ENCODE results near the gene ASIC1. TPM values are rescaled to one million over a fixed set of nuclear protein-coding genes. Genes with fewer than 3 reads are reported as not detected.
A peak's percentile ranks its signal among the peaks of the same experiment; 100 is the strongest.

Gene ASIC1
- total and polyA plus RNA-seq, 2 of the 13 experiments (the other 11 are each of a cell fraction or from before 2014, with no cell fraction given): 0.44 to 1.5 TPM

GRCh38 chr12:50102646-50103309, 45.4 kb downstream of the ASIC1 start (continued):
- TF ChIP-seq, protein P1, sequence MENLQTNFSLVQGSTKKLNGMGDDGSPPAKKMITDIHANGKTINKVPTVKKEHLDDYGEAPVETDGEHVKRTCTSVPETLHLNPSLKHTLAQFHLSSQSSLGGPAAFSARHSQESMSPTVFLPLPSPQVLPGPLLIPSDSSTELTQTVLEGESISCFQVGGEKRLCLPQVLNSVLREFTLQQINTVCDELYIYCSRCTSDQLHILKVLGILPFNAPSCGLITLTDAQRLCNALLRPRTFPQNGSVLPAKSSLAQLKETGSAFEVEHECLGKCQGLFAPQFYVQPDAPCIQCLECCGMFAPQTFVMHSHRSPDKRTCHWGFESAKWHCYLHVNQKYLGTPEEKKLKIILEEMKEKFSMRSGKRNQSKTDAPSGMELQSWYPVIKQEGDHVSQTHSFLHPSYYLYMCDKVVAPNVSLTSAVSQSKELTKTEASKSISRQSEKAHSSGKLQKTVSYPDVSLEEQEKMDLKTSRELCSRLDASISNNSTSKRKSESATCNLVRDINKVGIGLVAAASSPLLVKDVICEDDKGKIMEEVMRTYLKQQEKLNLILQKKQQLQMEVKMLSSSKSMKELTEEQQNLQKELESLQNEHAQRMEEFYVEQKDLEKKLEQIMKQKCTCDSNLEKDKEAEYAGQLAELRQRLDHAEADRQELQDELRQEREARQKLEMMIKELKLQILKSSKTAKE (CRISPR knock-in tag; IDR thresholded peaks at IDR 0.05; ENCODE audit: borderline replicate concordance): peak; percentile 37; the same call in 1 of the 2 replicates
- TF ChIP-seq ZNF180 (CRISPR knock-in tag; IDR thresholded peaks at IDR 0.05; ENCODE audit: borderline replicate concordance, low read depth) (no peak), LCORL (IDR thresholded peaks at IDR 0.05) (no peak), LCORL (CRISPR knock-in tag; IDR thresholded peaks at IDR 0.05) (no peak), MAFK (conservative IDR thresholded peaks at IDR 0.05 in 1 of 2, IDR thresholded peaks at IDR 0.05 in 1 of 2; ENCODE audit: low read length in 2 of 2) (no peak), TEAD3 (CRISPR knock-in tag; optimal IDR thresholded peaks at IDR 0.05; ENCODE audit: borderline replicate concordance) (no peak), ZNF546 (CRISPR knock-in tag; conservative IDR thresholded peaks at IDR 0.05) (no peak), SALL1 (CRISPR knock-in tag; IDR thresholded peaks at IDR 0.05) (peak; percentile 70; the same call in 1 of the 2 replicates), NONO (IDR thresholded peaks at IDR 0.05) (no peak), NONO (CRISPR knock-in tag; conservative IDR thresholded peaks at IDR 0.05) (0 out of 2 replicates have a peak, but pooled peaks have one; percentile 53), BORCS8-MEF2B (CRISPR knock-in tag; IDR thresholded peaks at IDR 0.05) (peak; percentile 59; the same call in 1 of the 2 replicates), ZNF724P (CRISPR knock-in tag; IDR thresholded peaks at IDR 0.05; ENCODE audit: borderline replicate concordance) (no peak), ETV6 (CRISPR knock-in tag; conservative IDR thresholded peaks at IDR 0.05) (no peak), SAP130 (CRISPR knock-in tag; IDR thresholded peaks at IDR 0.05; ENCODE audit: low read depth) (peak; percentile 55; the same call in 1 of the 2 replicates), ZNF563 (CRISPR knock-in tag; IDR thresholded peaks at IDR 0.05) (no peak), NFE2 (CRISPR knock-in tag; IDR thresholded peaks at IDR 0.05) (no peak), CCDC6 (CRISPR knock-in tag; IDR thresholded peaks at IDR 0.05) (peak; percentile 44; the same call in 1 of the 2 replicates), ZBTB26 (CRISPR knock-in tag; IDR thresholded peaks at IDR 0.05; ENCODE audit: borderline replicate concordance) (peak; percentile 76; the same call in 1 of the 2 replicates), ARNT2 (CRISPR knock-in tag; IDR thresholded peaks at IDR 0.05; ENCODE audit: low read depth) (no peak), PTBP1 (IDR thresholded peaks at IDR 0.05; ENCODE audit: low read depth, low read length, poor library complexity, severe bottlenecking) (no peak), PPARG (CRISPR knock-in tag; conservative IDR thresholded peaks at IDR 0.05) (peak; percentile 40; the same call in 1 of the 2 replicates), NRL (CRISPR knock-in tag; IDR thresholded peaks at IDR 0.05; ENCODE audit: borderline replicate concordance) (no peak), SETDB1 (CRISPR knock-in tag; IDR thresholded peaks at IDR 0.05; ENCODE audit: borderline replicate concordance) (no peak), NR2C2 (CRISPR knock-in tag; IDR thresholded peaks at IDR 0.05; ENCODE audit: borderline replicate concordance) (peak; percentile 18; the same call in 1 of the 2 replicates), ZNF781 (CRISPR knock-in tag; IDR thresholded peaks at IDR 0.05; ENCODE audit: borderline replicate concordance, not compliant biosample characterization) (no peak), GABPA (IDR thresholded peaks at IDR 0.05; ENCODE audit: low read depth, low read length) (no peak), GABPA (CRISPR knock-in tag; IDR thresholded peaks at IDR 0.05; ENCODE audit: low read depth) (no peak)
- TF ChIP-seq, protein P2, sequence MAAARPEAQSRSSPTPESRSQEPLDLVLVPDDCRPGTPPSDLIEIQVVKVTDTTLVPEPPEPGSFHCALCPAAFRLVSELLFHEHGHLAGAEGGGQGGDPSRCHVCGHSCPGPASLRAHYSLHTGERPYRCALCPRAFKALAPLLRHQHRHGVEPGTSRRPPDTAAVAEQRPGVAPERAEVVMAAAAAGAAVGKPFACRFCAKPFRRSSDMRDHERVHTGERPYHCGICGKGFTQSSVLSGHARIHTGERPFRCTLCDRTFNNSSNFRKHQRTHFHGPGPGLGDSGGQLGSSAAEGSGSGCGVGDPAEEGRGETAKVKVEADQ (CRISPR knock-in tag; IDR thresholded peaks at IDR 0.05; ENCODE audit: borderline replicate concordance): no peak

Measured in HepG2 (cell line).